Liver (tissue), 3 donors: ENCODE results near the gene C19orf25.

Experiments used
- TAF1 ChIP-seq: conservative IDR thresholded peaks from 2 replicates; pipeline ENCODE4 v1.6.1; 2016; ENCODE audit warnings: antibody characterized with exemption, mild to moderate bottlenecking
- TF ChIP-seq, protein P1 (sequence below): fragments of 150-350 bp; IDR thresholded peaks from 2 replicates; pipeline ENCODE4 v1.5.1; 2017; ENCODE audit warnings: improper control_type of control experiment, low read depth, low read length; ENCODE audit not compliant: missing input control
- TF ChIP-seq, protein P2 (sequence below): IDR thresholded peaks from 2 replicates; pipeline ENCODE4 v1.6.1; 2016; ENCODE audit warnings: antibody characterized with exemption
- donor health status: healthy.
- donor health status: healthy.

DNA sequence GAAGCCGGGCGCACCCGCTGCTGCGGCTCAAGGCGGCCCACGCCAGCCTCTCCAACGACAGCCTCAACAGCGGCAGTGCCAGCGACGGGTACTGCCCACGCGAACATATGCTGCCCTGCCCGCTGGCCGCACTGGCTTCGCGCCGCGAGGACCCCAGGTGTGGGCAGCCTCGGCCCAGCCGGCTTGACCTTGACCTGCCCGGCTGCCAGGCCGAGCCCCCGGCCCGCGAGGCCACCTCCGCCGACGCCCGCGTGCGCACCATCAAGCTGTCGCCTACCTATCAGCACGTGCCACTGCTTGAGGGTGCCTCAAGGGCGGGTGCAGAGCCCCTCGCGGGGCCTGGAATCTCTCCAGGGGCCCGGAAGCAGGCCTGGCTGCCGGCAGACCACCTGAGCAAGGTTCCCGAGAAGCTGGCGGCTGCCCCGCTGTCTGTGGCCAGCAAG lies 13.0 kb downstream of the C19orf25 start:
- TF ChIP-seq, protein P1, sequence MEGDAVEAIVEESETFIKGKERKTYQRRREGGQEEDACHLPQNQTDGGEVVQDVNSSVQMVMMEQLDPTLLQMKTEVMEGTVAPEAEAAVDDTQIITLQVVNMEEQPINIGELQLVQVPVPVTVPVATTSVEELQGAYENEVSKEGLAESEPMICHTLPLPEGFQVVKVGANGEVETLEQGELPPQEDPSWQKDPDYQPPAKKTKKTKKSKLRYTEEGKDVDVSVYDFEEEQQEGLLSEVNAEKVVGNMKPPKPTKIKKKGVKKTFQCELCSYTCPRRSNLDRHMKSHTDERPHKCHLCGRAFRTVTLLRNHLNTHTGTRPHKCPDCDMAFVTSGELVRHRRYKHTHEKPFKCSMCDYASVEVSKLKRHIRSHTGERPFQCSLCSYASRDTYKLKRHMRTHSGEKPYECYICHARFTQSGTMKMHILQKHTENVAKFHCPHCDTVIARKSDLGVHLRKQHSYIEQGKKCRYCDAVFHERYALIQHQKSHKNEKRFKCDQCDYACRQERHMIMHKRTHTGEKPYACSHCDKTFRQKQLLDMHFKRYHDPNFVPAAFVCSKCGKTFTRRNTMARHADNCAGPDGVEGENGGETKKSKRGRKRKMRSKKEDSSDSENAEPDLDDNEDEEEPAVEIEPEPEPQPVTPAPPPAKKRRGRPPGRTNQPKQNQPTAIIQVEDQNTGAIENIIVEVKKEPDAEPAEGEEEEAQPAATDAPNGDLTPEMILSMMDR: no peak
- no peak for TF ChIP-seq TAF1
- TF ChIP-seq, protein P2, sequence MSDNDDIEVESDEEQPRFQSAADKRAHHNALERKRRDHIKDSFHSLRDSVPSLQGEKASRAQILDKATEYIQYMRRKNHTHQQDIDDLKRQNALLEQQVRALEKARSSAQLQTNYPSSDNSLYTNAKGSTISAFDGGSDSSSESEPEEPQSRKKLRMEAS: no peak
